HG03064 (cell line): ENCODE results near the gene TSC22D2.

Experiments
- ATAC-seq: cut with Tn5 transposase; IDR thresholded peaks from one replicate; pipeline ENCODE4 v1.9.1; 2021; ENCODE audit warnings: low read depth; ENCODE audit not compliant: unreplicated experiment

The TSC22D2 gene

GRCh38 chr3:150446470-150446977 is 38.4 kb downstream of the TSC22D2 start:
- no peak for ATAC-seq

- no peak for ATAC-seq
Observed at GRCh38 chr3:150447084-150447483, 39.0 kb downstream of the TSC22D2 start.

GRCh38 chr3:150447631-150448465 is 39.8 kb downstream of the TSC22D2 start:
- no peak for ATAC-seq

GRCh38 chr3:150449169-150449721 is 41.1 kb downstream of the TSC22D2 start:
- no peak for ATAC-seq

GRCh38 chr3:150450916-150451315 is 42.8 kb downstream of the TSC22D2 start:
- ATAC-seq, result no peak

- no peak for ATAC-seq
Observed at GRCh38 chr3:150451329-150452048, 43.4 kb downstream of the TSC22D2 start.

GRCh38 chr3:150453353-150453752 is 45.3 kb downstream of the TSC22D2 start:
- ATAC-seq, result no peak

GRCh38 chr3:150454085-150454484 is 46.0 kb downstream of the TSC22D2 start:
- ATAC-seq, result no peak

- no peak for ATAC-seq
Observed at GRCh38 chr3:150454622-150455021, 46.5 kb downstream of the TSC22D2 start.

GRCh38 chr3:150455341-150455740 is 47.2 kb downstream of the TSC22D2 start:
- no peak for ATAC-seq

- ATAC-seq, result no peak
Observed at GRCh38 chr3:150458001-150458400, 49.9 kb downstream of the TSC22D2 start.

GRCh38 chr3:150460484-150460883 is 52.4 kb downstream of the TSC22D2 start:
- no peak for ATAC-seq

- ATAC-seq, result no peak
Observed at GRCh38 chr3:150461399-150461798, 53.3 kb downstream of the TSC22D2 start.

GRCh38 chr3:150462108-150462507 is 54.0 kb downstream of the TSC22D2 start:
- no peak for ATAC-seq

GRCh38 chr3:150464684-150465083 is 56.6 kb downstream of the TSC22D2 start:
- ATAC-seq, result no peak

GRCh38 chr3:150467381-150467780 is 59.3 kb downstream of the TSC22D2 start:
- ATAC-seq, result no peak

GRCh38 chr3:150469031-150469930 is 61.2 kb downstream of the TSC22D2 start:
- no peak for ATAC-seq

GRCh38 chr3:150469931-150470740 is 62.0 kb downstream of the TSC22D2 start:
- ATAC-seq, result no peak

GRCh38 chr3:150472421-150472820 is 64.3 kb downstream of the TSC22D2 start:
- no peak for ATAC-seq
